AG09319 (cell line): ENCODE results near the gene RNF144B.

Experiments
- DNase-seq: peaks from one replicate; pipeline ENCODE4 v3.0.0-alpha.2; 2010; ENCODE audit warnings: low read depth; ENCODE audit errors: extremely low read depth
- CTCF ChIP-seq: IDR thresholded peaks from 2 replicates; pipeline ENCODE4 v1.5.1; 2011; ENCODE audit warnings: low read depth, mild to moderate bottlenecking, inconsistent platforms, low read length, moderate library complexity

RNF144B gene

GRCh38 chr6:18485660-18486435 lies 98.7 kb downstream of the RNF144B start:
- DNase-seq = no peak
- TF ChIP-seq CTCF = no peak

- no peak for TF ChIP-seq CTCF
These were observed 100.9 kb downstream of the RNF144B start for GRCh38 chr6:18488004-18488403.

GRCh38 chr6:18488526-18489270 lies 101.5 kb downstream of the RNF144B start:
- DNase-seq = no peak
- no peak for TF ChIP-seq CTCF

More at GRCh38 chr6:18488004-18488403, 100.9 kb downstream of the RNF144B start:
- no peak for DNase-seq

- DNase-seq = no peak
These were observed 102.2 kb downstream of the RNF144B start for GRCh38 chr6:18489335-18489734.

GRCh38 chr6:18491308-18492045 lies 104.3 kb downstream of the RNF144B start:
- DNase-seq = no peak
- TF ChIP-seq CTCF = no peak

More at GRCh38 chr6:18489335-18489734, 102.2 kb downstream of the RNF144B start:
- TF ChIP-seq CTCF = no peak

- no peak for DNase-seq
- no peak for TF ChIP-seq CTCF
These were observed 105.8 kb downstream of the RNF144B start for GRCh38 chr6:18492972-18493371.
